SU-DHL-6 (cell line): ENCODE data around the gene EEF1A2.

Experiments used
- H2AFZ ChIP-seq: fragments of 200-600 bp; sonication (generic); 2 replicates; pipeline ENCODE4 v1.6.1; 2014; ENCODE audit warnings: low read depth, mild to moderate bottlenecking, moderate library complexity, mixed read lengths, antibody characterized with exemption, low read length; ENCODE audit not compliant: severe bottlenecking
- H3F3A ChIP-seq: fragments of 200-600 bp; shearing (Covaris generic); 2 replicates; pipeline ENCODE4 v1.6.0; 2016; ENCODE audit warnings: antibody characterized with exemption, mild to moderate bottlenecking; ENCODE audit not compliant: insufficient read depth
- H3K27ac ChIP-seq: fragments of 200-600 bp; sonication (generic); 2 replicates; pipeline ENCODE4 v1.5.1; 2016; ENCODE audit warnings: low read depth, mild to moderate bottlenecking, low read length, moderate library complexity, mixed read lengths
- H3K27me3 ChIP-seq: fragments of 200-600 bp; sonication (generic), shearing (Covaris generic); 2 replicates; pipeline ENCODE4 v1.6.0; 2014; ENCODE audit warnings: mild to moderate bottlenecking, low read length
- H3K36me3 ChIP-seq: fragments of 200-600 bp; sonication (generic); 2 replicates; pipeline ENCODE4 v1.6.1; 2014; ENCODE audit warnings: mild to moderate bottlenecking, low read length, mixed read lengths
- H3K4me2 ChIP-seq: fragments of 300-600, 200-600 bp; shearing (Covaris generic), sonication (generic); 2 replicates; pipeline ENCODE4 v1.6.0; 2014; ENCODE audit warnings: low read length, low read depth, mild to moderate bottlenecking; ENCODE audit not compliant: poor library complexity, severe bottlenecking
- H3K4me3 ChIP-seq: fragments of 200-600 bp; sonication (generic); 2 replicates; pipeline ENCODE4 v1.5.1; 2014; ENCODE audit warnings: antibody characterized with exemption, low read length, mild to moderate bottlenecking, mixed read lengths; ENCODE audit not compliant: insufficient read depth, poor library complexity, severe bottlenecking
- H3K79me2 ChIP-seq: fragments of 200-600 bp; sonication (generic); 2 replicates; pipeline ENCODE4 v1.6.1; 2014; ENCODE audit warnings: mild to moderate bottlenecking, low read length, moderate library complexity; ENCODE audit not compliant: insufficient read depth
- H3K9ac ChIP-seq: fragments of 200-600 bp; sonication (generic); 2 replicates; pipeline ENCODE4 v1.7.0; 2014; ENCODE audit warnings: mild to moderate bottlenecking, low read length
- H3K9me2 ChIP-seq: fragments of 200-600 bp; sonication (generic); replicated peaks from 2 replicates; pipeline ENCODE4 v1.6.1; 2014; ENCODE audit warnings: low read length; ENCODE audit not compliant: insufficient read depth
- H3K9me3 ChIP-seq: fragments of 200-600 bp; sonication (generic); 2 replicates; pipeline ENCODE4 v1.6.1; 2014; ENCODE audit warnings: low read length, mixed read lengths; ENCODE audit not compliant: insufficient read depth
- H4K20me1 ChIP-seq: fragments of 200-600 bp; sonication (generic); 2 replicates; pipeline ENCODE4 v1.6.1; 2014; ENCODE audit warnings: low read depth, mild to moderate bottlenecking, antibody characterized with exemption, low read length, moderate library complexity, mixed read lengths
- CTCF ChIP-seq: fragments of 200-600 bp; sonication (generic); IDR thresholded peaks from one replicate; pipeline ENCODE4 v1.5.1; 2017; ENCODE audit warnings: antibody characterized with exemption, mild to moderate bottlenecking, low read length, moderate library complexity; ENCODE audit not compliant: insufficient read depth, poor library complexity, severe bottlenecking
- EZH2phosphoT487 ChIP-seq: fragments of 200-600 bp; sonication (generic), shearing (Covaris generic); conservative IDR thresholded peaks from 2 replicates; pipeline ENCODE4 v1.6.1; 2018; ENCODE audit warnings: mild to moderate bottlenecking, antibody characterized with exemption, low read length, moderate library complexity, mixed read lengths

The EEF1A2 gene

GRCh38 chr20:63466250-63466825 lies 32.5 kb downstream of the EEF1A2 start:
- no peak overlapping the region for H3K9ac ChIP-seq
- H3K27me3 ChIP-seq: no peaks in the 10 kb centered on the region
- no peak overlapping the region for H3K27ac ChIP-seq
- H4K20me1 ChIP-seq: no peaks in the 10 kb centered on the region
- TF ChIP-seq CTCF: no peak
- TF ChIP-seq EZH2phosphoT487: no peak
- no peak overlapping the region for H3K4me2 ChIP-seq
- H3K9me2 ChIP-seq: no peaks in the 10 kb centered on the region
- H3K79me2 ChIP-seq: no peaks in the 10 kb centered on the region
- no peaks in the 10 kb centered on the region for H3F3A ChIP-seq
- no peak overlapping the region for H3K4me3 ChIP-seq
- H2AFZ ChIP-seq: no peak overlapping the region
- H3K36me3 ChIP-seq: no peaks in the 10 kb centered on the region
- no peaks in the 10 kb centered on the region for H3K9me3 ChIP-seq

- H3K36me3 ChIP-seq: no peaks in the 10 kb centered on the region
- no peak overlapping the region for H3K4me3 ChIP-seq
- no peaks in the 10 kb centered on the region for H3K9me3 ChIP-seq
- H3K79me2 ChIP-seq: no peaks in the 10 kb centered on the region
- H3K4me2 ChIP-seq: no peak overlapping the region
- no peaks in the 10 kb centered on the region for H3K9me2 ChIP-seq
- H3K9ac ChIP-seq: no peak overlapping the region
- TF ChIP-seq EZH2phosphoT487: no peak
- no peak for TF ChIP-seq CTCF
- H2AFZ ChIP-seq: no peak overlapping the region
- H4K20me1 ChIP-seq: no peaks in the 10 kb centered on the region
- H3F3A ChIP-seq: no peaks in the 10 kb centered on the region
- H3K27me3 ChIP-seq: no peaks in the 10 kb centered on the region
- no peak overlapping the region for H3K27ac ChIP-seq
These were observed 33.3 kb downstream of the EEF1A2 start for GRCh38 chr20:63465380-63466249.

- no peak overlapping the region for H2AFZ ChIP-seq
- TF ChIP-seq EZH2phosphoT487 (no peak), CTCF (no peak)
- H3K4me2 ChIP-seq: no peak overlapping the region
- no peaks in the 10 kb centered on the region for H3K36me3 ChIP-seq
- no peaks in the 10 kb centered on the region for H3K27me3 ChIP-seq
- no peaks in the 10 kb centered on the region for H3K79me2 ChIP-seq
- no peak overlapping the region for H3K9ac ChIP-seq
- H3K9me2 ChIP-seq: no peaks in the 10 kb centered on the region
- no peaks in the 10 kb centered on the region for H3F3A ChIP-seq
- H3K27ac ChIP-seq: no peak overlapping the region
- H4K20me1 ChIP-seq: no peaks in the 10 kb centered on the region
- H3K4me3 ChIP-seq: no peak overlapping the region
- H3K9me3 ChIP-seq: no peaks in the 10 kb centered on the region
These were observed 34.6 kb downstream of the EEF1A2 start for GRCh38 chr20:63464289-63464635.
